ENCODE results near the gene ZNF17.
A peak's percentile ranks its signal among the peaks of the same experiment; 100 is the strongest.
"Not testable (repeated sequence)": the region's sequence is repeated elsewhere in the genome, so short reads cannot be mapped to it uniquely, and the experiment has no call there.

Gene ZNF17

DNA sequence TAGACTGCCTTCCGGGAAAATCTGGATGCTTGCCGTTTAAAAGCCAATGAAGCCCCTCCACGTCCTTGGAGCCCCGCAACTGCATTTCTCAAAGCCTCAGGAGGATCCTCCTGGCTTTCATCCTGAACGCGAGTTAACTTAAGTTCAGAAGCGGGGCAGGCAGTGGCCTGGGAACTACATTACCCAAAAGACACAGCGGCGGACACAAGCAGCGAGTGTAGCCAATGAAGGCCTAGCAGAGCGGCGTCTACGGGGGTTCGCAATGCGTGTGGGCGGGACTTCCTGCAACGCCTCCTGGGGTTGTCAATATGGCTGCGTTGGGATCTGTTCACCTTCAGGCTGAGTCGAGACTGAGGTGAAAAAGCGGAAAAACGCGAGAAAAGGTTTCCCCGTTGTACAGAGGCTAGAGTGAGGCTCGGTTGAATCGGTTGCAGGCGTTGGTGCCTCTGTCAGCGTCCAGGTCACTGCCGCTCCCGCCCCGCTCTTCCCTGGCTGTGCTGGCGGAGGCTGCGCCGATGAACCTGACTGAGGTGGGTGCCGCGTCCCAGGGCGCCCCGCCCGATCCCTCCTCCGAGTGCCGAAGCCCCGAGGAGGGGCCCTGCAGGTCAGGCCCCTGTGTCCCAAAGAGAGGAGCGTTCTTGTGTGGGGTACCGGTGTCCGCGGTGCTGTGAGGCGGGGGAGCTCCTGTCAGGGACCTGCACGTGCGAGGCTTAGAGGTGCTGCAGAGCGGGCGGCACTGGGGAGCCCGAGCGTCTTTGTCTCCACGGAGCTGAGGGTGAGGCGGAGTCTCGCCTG lies at the start of gene ZNF17:
TSS of gene ZNF17 (plus strand) at position 285 of the 795 bp plus-strand sequence. CDS start 2,455 bp downstream, outside the sequence.
- TF ChIP-seq, protein P1, sequence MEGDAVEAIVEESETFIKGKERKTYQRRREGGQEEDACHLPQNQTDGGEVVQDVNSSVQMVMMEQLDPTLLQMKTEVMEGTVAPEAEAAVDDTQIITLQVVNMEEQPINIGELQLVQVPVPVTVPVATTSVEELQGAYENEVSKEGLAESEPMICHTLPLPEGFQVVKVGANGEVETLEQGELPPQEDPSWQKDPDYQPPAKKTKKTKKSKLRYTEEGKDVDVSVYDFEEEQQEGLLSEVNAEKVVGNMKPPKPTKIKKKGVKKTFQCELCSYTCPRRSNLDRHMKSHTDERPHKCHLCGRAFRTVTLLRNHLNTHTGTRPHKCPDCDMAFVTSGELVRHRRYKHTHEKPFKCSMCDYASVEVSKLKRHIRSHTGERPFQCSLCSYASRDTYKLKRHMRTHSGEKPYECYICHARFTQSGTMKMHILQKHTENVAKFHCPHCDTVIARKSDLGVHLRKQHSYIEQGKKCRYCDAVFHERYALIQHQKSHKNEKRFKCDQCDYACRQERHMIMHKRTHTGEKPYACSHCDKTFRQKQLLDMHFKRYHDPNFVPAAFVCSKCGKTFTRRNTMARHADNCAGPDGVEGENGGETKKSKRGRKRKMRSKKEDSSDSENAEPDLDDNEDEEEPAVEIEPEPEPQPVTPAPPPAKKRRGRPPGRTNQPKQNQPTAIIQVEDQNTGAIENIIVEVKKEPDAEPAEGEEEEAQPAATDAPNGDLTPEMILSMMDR (IDR thresholded peaks at IDR 0.05; ENCODE audit: extremely low read depth, missing control alignments): no peak
- peak; percentile 91 for DNase-seq (ENCODE audit: low spot score)

DNA sequence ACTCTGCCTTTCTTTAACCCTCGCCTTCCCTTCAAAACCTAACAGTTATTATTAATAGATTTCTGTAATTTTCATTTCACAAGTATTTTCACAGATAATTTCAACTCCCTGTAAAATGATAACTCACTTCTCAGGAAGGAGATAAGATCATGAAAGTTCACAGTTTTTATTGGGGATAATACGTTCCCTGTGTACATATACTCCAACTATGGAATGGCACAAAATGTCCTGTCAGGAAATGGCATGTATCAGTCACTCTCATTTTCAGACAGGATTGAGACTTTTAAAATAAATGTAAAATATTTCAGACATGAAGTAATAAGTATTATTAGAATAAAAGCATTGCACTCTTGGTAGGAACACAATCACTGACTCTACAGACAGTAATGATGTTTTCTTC lies 48.5 kb upstream of the ZNF17 start:
- DNase-seq (ENCODE audit: low spot score): no peak
- TF ChIP-seq, protein P1 (IDR thresholded peaks at IDR 0.05; ENCODE audit: extremely low read depth, missing control alignments): no peak

DNA sequence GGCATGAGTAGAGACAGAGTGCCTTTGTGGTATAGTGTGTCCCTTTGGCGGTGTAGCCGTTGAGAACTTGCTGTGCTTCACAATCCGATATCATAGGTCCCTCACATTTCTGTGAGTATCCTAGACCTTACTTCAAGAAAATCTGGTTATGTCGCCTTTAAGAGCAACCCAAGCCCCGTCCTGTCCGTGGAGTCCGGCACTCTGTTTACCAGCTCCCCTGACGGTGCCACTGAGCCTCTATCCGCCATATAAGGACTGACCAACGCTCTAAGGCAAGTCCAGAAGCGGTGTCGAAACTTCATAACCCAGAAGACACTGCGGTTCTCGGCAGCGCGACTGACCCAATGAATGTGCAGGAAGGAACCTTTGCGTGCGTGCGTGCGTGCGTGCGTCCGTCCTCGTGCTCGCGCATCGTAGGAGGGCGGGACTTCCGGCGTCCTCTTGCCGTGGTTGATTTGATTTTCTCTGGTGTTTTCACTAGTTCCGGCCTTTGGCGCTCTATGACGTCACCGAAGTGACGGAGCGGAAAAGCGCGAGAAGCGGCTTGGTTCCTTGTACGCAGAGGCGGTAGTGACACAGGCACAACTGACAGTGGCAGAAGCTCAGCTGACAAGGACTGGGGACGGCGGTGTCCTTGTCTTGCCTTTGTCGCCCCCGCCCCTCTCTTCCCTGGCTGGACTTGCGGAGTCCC lies 47.8 kb upstream of the ZNF17 start, which contains the start of the genes TRAPPC2B and ZNF547:
TSS of gene TRAPPC2B (plus strand) at position 555 of the 691 bp plus-strand sequence. CDS start 1,283 bp downstream, outside the sequence.
TSS of gene ZNF547 (plus strand) at position 555 of the 691 bp plus-strand sequence. CDS start 5,005 bp downstream, outside the sequence.
- TF ChIP-seq, protein P1 (IDR thresholded peaks at IDR 0.05; ENCODE audit: extremely low read depth, missing control alignments): no peak

DNA sequence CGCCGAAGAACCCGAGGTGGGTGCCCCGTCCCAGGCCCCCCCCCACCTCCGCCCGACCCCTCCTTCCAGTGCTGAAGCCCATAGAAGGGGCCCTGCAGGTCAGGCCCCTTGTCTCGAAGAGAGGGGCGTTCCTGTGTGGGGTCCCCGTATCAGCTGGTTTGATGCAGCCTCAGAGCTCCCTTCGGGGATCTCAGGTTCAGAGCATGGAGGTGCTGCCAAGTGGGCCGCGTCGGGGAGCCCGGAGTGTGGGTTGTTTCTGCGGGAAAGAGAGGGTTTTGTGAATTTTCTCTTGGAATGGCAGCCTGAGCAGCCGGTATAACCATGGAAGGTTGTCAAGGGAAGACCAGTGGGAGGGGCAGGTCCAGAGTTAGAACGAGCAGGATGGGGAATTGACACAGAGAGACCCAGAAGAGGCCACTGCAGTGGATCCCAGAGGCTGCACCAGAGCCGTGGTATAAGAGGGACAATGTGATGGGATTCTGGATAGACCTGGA lies 47.2 kb upstream of the ZNF17 start:
- peak; percentile 5 for DNase-seq (ENCODE audit: low spot score)
- TF ChIP-seq, protein P1 (IDR thresholded peaks at IDR 0.05; ENCODE audit: extremely low read depth, missing control alignments): no peak

More for the DNA sequence above, 47.8 kb upstream of the ZNF17 start, which contains the start of the genes TRAPPC2B and ZNF547:
- peak; percentile 89 for DNase-seq (ENCODE audit: low spot score)

DNA sequence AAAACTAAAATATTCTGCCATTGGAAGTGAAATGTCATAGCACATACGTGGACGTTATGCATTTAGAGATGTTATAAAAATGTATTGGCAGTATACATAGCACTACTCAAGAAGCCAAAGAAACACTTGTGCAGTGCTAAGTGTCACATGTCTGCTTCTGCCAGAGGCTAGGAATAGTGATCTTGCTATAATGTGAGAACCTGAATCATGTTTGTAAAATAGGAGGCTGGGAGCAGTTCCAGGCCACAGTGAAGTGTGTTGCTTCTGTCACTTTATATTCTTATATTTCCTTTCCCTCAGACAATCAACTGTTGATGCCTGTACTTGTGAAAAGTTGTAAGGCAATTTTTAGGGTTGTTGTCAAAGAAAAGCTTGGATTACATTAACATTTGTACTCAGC lies 44.2 kb upstream of the ZNF17 start:
- TF ChIP-seq, protein P1 (IDR thresholded peaks at IDR 0.05; ENCODE audit: extremely low read depth, missing control alignments): no peak
- DNase-seq (ENCODE audit: low spot score): no peak

DNA sequence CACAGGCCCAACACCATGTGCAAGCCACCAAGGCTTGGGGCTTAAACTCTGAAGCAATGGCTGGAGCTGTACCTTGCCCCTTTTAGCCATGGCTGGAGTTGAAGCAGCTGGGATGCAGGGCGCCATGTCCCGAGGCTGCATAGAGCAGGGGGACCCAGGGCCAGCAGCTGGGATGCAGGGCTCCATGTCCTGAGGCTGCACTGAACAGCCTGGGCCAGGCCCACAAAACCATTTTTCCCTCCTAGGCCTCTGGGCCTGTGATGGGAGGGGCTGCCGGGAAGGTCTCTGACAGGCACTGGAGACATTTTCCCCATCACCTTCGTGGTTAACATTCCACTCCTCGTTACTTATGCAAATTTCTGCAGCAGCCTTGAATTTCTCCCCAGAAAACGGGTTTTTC lies 36.8 kb upstream of the ZNF17 start:
- TF ChIP-seq, protein P1 (IDR thresholded peaks at IDR 0.05; ENCODE audit: extremely low read depth, missing control alignments): no peak

DNA sequence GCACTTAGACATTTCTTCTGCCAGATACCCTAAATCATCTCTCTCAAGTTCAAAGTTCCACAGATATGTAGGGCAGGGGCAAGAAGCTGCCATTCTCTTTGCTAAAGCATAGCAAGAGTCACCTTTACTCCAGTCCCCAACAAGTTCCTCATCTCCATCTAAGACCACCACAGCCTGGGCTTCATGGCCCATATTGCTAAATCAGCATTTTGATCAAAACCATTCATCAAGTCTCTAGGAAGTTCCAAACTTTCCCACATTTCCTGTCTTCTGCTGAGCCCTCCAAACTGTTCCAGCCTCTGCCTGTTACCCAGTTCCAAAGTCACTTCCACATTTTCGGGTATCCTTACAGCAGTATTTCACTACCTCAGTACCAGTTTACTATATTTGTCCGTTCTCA lies 36.3 kb upstream of the ZNF17 start:
- DNase-seq (ENCODE audit: low spot score): not testable (repeated sequence)

More for the DNA sequence above, 36.8 kb upstream of the ZNF17 start:
- no peak for DNase-seq (ENCODE audit: low spot score)
